Measurements from ENCODE around the gene LZTS3.
"Not testable (repeated sequence)": the region's sequence is repeated elsewhere in the genome, so short reads cannot be mapped to it uniquely, and the experiment has no call there.

Gene LZTS3

GRCh38 chr20:3172933-3173609 is at the start of gene LZTS3:
Gene LZTS3, minus strand, starts transcription at chr20:3173549. Its CDS starts 6,386 bp downstream, at chr20:3167163.
- peak; percentile 77 for DNase-seq

- DNase-seq: no peak
Measured at GRCh38 chr20:3221398-3222226, 48.3 kb upstream of the LZTS3 start.

GRCh38 chr20:3218307-3218988 is 45.1 kb upstream of the LZTS3 start:
- DNase-seq: peak; percentile 70

GRCh38 chr20:3215359-3215917 is 42.1 kb upstream of the LZTS3 start:
- not testable (repeated sequence) for DNase-seq

DNA sequence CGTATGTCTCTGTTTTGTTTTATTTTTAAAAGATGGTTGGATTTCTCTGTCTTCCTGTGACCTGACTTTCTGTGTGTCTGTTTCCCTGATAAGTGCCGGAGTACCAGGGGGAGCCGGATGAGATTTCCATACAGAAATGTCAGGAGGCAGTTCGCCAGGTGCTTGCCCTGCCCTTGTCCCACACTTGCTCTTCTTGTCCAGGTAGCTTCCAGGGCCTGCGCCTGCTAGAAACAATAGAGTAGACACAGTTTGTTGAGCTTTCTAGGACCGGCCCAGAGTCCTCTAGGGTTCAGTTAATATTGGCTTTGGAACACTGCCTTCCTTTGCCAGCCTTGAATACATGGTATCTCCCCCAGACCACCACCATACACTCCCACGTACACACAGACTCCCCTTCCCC is 39.9 kb upstream of the LZTS3 start:
- no peak for DNase-seq

DNA sequence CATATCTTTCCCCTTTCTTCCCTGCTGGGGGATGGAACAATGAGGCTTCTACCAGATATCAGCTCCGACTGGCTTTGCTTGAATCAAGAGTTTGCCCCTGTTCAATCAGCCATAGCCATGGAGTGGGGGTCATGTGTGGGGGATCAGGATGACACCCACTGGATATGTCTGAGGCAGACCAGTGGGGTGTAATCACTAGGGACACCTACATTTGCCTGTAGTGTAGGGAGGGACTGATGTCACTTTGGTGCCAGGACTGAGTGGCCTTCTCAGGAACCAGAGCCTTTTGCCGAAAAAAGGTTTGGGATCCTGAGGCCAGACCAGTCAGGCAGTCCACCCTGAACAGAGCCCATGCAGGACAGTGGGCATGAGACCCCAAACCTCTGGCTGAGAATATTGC is 37.0 kb upstream of the LZTS3 start:
- no peak for DNase-seq

- DNase-seq: no peak
Measured at GRCh38 chr20:3209946-3210317, 36.6 kb upstream of the LZTS3 start.

DNA sequence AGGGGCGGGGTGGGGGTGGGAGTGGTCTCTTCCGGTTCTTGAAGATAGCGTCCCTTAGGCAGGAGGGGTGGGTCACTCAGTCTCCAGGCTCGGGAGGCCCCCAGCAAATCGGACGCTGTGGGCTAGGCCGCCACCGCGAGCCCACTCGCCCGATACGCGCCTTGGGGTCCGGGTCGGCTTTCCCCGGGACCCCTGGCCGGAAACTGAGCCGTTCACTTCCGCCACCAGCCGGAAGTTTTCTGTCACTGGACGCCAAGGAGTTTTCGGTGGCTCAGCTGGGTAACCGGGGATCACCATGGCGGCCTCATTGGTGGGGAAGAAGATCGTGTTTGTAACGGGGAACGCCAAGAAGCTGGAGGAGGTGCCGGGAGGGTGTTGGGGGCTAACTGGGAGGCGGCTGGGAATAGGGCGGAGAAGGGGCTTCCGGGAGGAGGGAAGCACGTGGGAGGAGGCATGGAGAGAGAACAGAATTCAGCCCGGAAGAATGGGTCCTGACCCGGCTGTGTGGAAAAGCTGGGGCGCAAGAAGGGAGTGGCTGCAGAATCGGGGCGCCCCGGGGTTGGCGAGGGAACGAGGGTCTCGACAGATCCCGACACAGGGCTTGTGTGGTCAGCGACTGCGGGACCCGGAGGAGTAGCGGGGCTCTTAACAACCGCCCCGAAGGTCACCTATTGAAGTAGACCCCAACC is 36.1 kb upstream of the LZTS3 start, which contains the start of gene ITPA:
ITPA (plus strand) TSS at position 242 of the 689 bp plus-strand sequence; CDS start at position 296, 54 bp downstream.
- DNase-seq: peak; percentile 47

DNA sequence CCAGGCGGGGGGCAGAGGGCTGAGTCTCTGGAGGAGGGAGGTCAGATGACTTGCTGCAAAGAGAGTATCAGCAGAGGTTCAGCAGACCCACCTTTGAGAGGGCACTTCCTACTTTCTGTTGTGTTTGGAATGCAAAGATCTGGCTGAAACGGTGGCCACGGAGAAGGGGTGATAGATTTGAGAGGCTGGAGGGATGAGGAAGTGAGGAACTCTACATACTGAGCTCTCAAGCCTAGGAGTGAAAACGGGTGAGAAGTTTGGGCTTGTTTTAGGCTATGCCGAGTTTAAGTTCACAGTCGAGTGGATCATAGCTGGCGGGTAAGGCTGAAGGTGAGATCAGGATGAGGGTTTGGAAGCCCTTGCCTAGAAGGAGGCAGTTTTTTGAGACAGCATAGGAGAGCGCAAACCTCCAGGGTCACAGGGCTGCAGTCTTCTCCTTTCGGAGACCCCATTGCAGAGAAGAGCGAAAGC is 35.5 kb upstream of the LZTS3 start:
- no peak for DNase-seq

GRCh38 chr20:3204124-3204794 is 30.9 kb upstream of the LZTS3 start, which contains the start of gene DDRGK1:
Gene DDRGK1, minus strand, starts transcription at chr20:3204682. Its CDS starts 55 bp downstream, at chr20:3204627.
- DNase-seq: peak; percentile 94

- DNase-seq: no peak
Measured at GRCh38 chr20:3203315-3204123, 30.2 kb upstream of the LZTS3 start.

DNA sequence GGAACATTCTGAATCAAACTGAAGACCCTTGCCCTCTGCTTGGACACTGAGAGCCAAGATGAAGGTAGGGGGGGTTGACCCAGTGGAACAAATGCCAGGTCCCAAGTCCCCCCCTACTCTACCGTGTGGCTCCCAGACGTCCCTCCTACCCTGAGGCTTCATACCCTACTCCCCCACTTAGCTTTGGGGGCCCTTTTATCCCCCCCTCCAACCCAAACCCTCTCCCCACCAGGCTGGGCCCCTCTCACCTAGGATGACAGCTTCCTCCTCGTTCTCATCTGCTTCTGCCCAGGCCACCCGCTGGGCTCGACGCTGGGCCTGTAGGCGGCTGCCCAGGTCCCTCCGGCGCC is 29.6 kb upstream of the LZTS3 start:
- DNase-seq: no peak

- DNase-seq: no peak
Measured at GRCh38 chr20:3199976-3200755, 26.8 kb upstream of the LZTS3 start.

- no peak for DNase-seq
Measured at GRCh38 chr20:3199206-3199605, 25.9 kb upstream of the LZTS3 start.

DNA sequence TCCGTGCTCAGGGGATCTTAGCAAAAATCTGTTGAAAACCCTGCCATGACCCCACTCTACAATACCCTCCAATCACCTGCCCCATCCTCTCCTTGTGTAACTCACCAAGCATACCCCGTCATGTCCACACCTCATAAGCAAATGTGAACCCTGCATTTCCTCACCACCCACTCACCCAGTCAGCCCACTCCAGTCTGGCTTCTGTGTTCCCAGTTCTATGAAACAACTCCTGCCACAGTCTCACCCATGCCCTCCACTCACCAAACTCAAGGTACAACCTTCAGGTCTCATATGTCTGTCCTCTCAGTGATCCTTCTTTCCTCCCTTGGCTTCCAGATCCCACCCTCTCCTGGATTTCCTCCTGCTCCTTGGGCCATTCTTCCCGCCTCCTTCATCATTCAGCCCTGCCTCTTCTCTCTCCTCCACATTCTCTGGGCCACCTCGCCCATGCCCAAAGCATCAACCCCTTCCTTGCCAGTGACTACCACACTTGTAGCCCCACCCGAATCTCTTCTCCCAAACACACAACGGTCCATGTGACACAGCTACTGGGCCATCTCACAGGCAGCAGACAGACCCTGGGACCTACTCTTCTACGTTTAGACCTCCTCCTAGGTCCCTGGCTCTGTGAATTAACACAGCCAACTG is 22.4 kb upstream of the LZTS3 start:
- no peak for DNase-seq

DNA sequence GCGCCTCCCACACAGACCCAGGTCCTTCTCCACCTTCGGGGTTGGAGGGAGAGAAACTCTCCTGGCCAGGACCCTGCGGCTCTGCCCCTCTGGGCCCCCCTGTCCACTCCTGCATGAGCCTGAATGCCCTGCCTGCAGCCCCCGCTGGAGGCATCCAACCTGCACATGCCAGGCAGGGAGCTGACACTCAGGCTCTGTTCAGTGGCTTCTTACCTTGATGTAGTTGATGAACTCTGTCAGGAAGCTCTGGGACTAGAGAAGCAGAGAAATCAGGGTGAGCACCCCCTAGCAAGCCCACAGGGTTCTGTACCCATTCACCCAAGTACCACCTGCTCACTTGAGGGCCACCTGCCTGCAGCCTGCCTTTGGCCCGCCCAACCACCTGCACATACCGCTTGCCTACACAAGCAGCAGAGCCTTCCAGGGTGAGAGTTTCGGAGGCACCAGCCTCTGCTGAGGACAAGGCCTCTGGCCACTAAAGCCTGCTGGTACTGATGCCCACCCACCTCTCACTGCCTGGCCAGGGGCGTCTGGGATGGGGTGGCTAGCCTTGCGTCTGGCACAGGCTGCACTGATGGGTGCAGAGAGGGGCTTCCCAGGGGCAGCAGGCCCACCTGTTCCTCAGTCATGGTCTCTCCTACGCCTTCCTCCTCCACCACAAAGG is 21.4 kb upstream of the LZTS3 start:
- DNase-seq: no peak

DNA sequence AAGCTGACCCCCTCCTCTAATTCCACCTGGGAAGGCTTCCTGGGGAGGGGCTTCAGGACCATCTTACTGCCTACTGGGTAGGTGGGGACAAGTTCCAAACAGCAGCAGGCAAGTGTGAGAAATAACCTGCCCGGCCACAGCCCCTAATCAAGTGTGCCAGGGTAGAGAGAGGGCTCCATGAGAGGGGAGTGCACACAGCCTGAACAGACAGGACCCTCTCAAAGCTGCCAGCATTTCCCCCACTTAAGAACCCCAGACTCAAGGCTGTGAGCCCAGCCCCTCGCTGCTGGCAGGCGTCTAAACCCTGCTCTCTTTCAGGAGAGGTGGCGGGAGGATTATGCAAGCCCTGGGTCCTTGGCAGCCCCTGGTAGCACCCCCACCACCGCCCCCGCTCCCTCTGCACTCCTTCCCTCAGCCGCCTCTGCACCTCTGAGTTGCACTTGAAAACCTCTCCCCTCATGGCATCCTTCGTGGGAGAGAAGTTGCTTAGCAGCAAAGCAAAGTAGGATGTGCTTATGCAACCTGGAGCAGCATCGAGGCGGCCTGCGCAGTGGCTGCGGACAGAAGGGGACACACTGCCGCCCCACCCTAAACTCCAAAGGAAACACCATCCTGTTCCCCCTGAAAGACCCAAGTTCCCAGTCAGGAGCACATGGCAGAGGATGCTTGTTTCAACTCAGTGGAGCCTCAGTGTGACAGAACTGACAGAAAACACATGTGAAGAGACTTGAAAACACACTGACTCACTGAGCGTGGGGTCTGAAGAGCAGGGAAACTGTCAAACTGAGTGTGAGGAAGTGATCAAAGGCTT is 20.7 kb upstream of the LZTS3 start:
- DNase-seq: no peak

All from activated T-cell treated with anti-CD3 and anti-CD28 coated beads for 4 hours (primary cell).